T-helper 1 cell treated with Interleukin-12 subunit alpha and Interleukin-12 subunit beta and Interleukin-4 antibody, amounts not matched to agents 30 μg/mL and 1 μg/mL, for 36 hours (primary cell): Measurements from ENCODE around the gene LSAMP.

Experiments used
- H3K27ac Mint-ChIP-seq: one replicate; pipeline ENCODE4 v1.8.0; 2021; ENCODE audit warnings: mild to moderate bottlenecking, mixed read lengths
- H3K27me3 Mint-ChIP-seq: one replicate; pipeline ENCODE4 v1.8.0; 2021; ENCODE audit warnings: low read depth, mixed read lengths
- H3K36me3 Mint-ChIP-seq: one replicate; pipeline ENCODE4 v1.8.0; 2021; ENCODE audit warnings: low read depth, mixed read lengths
- H3K4me1 Mint-ChIP-seq: one replicate; pipeline ENCODE4 v1.8.0; 2021; ENCODE audit warnings: low read depth, mixed read lengths
- H3K4me3 Mint-ChIP-seq: one replicate; pipeline ENCODE4 v1.8.0; 2021; ENCODE audit warnings: mild to moderate bottlenecking, moderate library complexity, mixed read lengths
- H3K9me3 Mint-ChIP-seq: one replicate; pipeline ENCODE4 v1.8.0; 2021; ENCODE audit warnings: mixed read lengths

The LSAMP gene

DNA sequence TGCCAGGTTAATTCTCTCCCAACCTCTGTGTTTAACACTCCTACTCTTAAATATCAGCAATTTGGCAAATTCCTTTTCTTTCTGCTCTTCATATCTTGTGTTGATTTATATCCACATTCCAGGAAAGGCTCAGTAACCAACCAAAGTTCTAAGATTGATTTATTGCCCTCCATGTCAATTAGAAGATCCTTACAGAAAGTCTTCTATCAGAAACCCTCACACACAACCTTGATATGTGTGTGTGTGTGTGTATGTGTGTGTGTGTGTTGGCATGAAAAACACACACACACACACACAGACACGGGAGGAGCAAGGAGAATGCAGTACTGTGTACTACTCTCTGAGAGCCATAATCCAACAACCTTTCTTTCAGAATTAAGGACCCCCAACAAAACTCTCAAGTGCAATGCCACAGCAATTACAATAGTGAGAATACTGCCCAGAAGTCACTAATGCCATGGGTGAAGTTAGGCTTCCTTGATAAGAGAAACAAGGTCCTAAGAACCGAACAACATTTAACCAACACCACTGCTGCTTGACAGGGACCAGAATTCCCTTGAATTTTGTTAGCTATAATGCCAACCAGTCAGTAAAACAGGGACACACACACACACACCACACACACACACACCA is 1.1 kb downstream of the LSAMP start:
- Mint-ChIP-seq H3K27me3 (peaks cover 4% of the 10 kb centered on the region), H3K4me3 (no peak overlapping the region), H3K9me3 (no peaks in the 10 kb centered on the region), H3K36me3 (no peaks in the 10 kb centered on the region), H3K4me1 (no peaks in the 10 kb centered on the region), H3K27ac (no peak overlapping the region)

DNA sequence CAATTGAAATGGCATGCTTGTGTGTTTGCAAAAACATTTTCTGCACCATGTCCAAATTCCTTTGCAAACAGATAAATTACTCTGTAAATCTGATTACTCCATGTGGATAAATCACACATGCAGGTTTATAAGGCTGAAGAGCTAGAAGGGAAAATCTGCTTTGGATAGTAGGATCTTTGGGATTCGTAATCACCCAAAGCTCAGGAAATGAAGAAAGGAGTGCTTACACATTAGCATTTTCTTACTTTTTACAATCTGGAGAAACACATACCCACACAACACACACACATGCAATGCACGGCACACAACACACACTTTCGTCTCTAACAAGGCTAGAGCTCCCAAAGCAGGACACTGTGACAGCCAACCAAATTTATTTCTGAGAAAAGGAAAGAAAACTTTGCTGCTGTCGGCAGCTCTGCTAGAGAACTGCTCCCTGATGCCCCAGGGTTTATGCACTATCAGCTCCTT is 2.1 kb downstream of the LSAMP start:
- Mint-ChIP-seq H3K4me3 (no peak overlapping the region), H3K27ac (no peak overlapping the region), H3K27me3 (peaks cover 4% of the 10 kb centered on the region), H3K9me3 (no peaks in the 10 kb centered on the region), H3K36me3 (no peaks in the 10 kb centered on the region), H3K4me1 (no peaks in the 10 kb centered on the region)

DNA sequence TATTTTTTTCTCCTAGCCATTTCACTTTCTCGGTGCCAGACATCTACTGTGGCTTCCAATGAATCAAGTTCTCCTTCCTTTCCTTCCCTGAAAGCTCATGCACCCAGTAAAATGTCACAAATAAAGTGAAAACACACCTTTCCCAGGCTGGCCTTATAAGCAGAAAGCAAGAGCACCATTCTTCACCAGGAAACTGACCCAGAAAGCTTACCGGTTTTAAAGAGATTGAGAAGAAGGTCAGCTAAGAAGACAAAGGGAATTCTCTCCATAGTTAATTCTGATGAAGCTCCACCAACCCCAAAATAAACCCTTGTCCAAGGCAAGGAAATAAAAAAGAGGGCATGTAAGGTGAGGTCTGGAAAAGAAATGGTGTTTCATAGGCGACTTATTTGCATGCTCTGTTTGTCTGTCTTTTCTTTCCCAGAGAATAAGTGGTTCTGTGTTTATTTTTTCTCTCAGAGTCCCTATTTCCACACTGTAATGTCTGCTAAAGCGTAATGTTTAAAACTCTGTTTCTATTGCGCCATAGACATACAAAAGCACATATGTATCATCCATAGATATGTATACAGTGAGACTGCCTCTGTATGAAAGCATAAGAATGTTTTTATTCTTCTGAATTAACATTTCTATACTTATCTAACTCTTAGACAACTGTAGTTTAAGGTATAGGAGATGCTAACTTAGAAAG is 2.8 kb downstream of the LSAMP start:
- H3K9me3 Mint-ChIP-seq: no peaks in the 10 kb centered on the region
- H3K27ac Mint-ChIP-seq: no peak overlapping the region
- H3K4me3 Mint-ChIP-seq: no peak overlapping the region
- no peaks in the 10 kb centered on the region for H3K4me1 Mint-ChIP-seq
- H3K36me3 Mint-ChIP-seq: no peaks in the 10 kb centered on the region
- peaks cover 4% of the 10 kb centered on the region for H3K27me3 Mint-ChIP-seq

DNA sequence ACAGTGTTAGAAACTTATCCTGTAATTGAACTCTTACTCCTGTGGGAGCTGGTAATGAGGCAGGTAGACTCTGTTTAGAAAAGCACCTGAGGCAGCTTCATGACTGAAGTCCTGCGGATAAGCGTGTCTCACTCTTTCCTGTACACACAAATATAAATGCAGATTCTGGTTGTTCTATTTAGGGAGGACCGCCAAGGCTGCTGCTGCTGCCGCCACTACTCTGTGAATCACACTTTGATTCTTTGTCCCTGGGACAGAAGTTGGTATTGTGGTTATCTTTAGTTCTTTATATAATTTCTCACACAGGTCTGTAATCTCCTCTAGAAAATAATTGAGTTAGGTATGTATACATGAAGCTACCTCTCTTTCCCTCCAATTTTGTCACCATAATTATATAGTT is 3.6 kb downstream of the LSAMP start:
- H3K27me3 Mint-ChIP-seq: peaks cover 4% of the 10 kb centered on the region
- H3K4me1 Mint-ChIP-seq: no peaks in the 10 kb centered on the region
- H3K27ac Mint-ChIP-seq: no peak overlapping the region
- no peaks in the 10 kb centered on the region for H3K9me3 Mint-ChIP-seq
- no peaks in the 10 kb centered on the region for H3K36me3 Mint-ChIP-seq
- H3K4me3 Mint-ChIP-seq: no peak overlapping the region

DNA sequence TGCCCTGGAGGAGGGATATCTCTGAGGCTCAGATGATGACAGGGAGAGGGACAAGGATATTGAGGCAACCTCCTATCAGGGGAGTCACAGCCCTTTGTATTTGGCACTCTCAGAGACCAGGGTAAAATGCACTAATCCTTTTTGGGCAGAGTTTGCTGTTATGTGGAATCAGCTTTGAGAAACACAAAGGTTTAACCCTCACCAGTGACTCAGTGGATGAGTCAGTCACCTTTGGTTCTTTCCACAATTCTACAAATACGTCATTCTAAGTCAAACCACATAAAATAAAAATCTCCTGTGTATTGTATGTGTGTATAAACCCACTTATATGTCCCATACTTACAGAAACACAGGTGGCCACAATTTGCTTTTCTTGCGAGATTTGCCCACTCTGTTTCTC is 5.1 kb downstream of the LSAMP start:
- no peaks in the 10 kb centered on the region for H3K36me3 Mint-ChIP-seq
- H3K4me1 Mint-ChIP-seq: no peaks in the 10 kb centered on the region
- no peak overlapping the region for H3K27ac Mint-ChIP-seq
- no peak overlapping the region for H3K4me3 Mint-ChIP-seq
- H3K9me3 Mint-ChIP-seq: no peaks in the 10 kb centered on the region
- H3K27me3 Mint-ChIP-seq: peaks cover 3% of the 10 kb centered on the region

DNA sequence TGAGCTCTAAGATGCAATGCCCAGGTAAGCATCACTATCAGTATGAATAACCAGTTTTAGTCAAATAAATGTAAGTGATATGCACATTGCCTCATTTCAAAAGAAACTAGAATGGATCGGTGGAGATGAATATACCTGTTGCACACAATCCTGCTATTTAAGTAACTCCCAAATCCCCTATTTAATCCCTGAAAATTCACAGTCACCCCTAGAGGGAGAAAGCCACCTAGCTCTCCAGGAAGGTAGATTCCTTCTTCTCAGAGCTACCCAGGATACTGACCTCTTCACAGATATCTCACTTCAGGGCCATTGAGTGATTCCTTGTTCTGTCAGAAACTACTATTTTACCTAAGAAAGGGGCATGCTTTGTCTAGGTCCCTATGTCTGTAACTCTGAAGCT is 11.7 kb downstream of the LSAMP start:
- no peak overlapping the region for H3K4me3 Mint-ChIP-seq
- no peaks in the 10 kb centered on the region for H3K4me1 Mint-ChIP-seq
- H3K36me3 Mint-ChIP-seq: no peaks in the 10 kb centered on the region
- no peak overlapping the region for H3K27ac Mint-ChIP-seq
- no peaks in the 10 kb centered on the region for H3K9me3 Mint-ChIP-seq
- H3K27me3 Mint-ChIP-seq: no peaks in the 10 kb centered on the region

DNA sequence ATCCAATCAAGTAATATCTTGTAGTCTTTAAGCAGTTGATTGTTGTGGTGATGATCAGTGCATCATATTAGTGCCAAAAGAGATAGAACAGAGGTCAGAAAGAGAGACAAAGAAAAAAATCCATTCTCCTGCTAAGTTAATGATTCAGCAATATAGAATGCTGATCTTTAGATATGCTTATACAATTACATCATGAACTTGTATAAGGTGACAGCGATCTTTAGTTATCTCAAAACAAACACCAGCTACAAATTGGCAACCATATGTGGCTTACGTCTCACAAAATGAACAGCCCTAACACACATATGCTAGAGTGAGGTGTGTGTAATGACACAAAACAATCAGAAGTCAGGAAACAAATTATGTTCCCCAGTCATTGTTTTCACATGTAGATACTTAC is 12.5 kb downstream of the LSAMP start:
- H3K36me3 Mint-ChIP-seq: no peaks in the 10 kb centered on the region
- H3K27me3 Mint-ChIP-seq: no peaks in the 10 kb centered on the region
- H3K4me1 Mint-ChIP-seq: no peaks in the 10 kb centered on the region
- H3K27ac Mint-ChIP-seq: no peak overlapping the region
- H3K9me3 Mint-ChIP-seq: no peaks in the 10 kb centered on the region
- no peak overlapping the region for H3K4me3 Mint-ChIP-seq

DNA sequence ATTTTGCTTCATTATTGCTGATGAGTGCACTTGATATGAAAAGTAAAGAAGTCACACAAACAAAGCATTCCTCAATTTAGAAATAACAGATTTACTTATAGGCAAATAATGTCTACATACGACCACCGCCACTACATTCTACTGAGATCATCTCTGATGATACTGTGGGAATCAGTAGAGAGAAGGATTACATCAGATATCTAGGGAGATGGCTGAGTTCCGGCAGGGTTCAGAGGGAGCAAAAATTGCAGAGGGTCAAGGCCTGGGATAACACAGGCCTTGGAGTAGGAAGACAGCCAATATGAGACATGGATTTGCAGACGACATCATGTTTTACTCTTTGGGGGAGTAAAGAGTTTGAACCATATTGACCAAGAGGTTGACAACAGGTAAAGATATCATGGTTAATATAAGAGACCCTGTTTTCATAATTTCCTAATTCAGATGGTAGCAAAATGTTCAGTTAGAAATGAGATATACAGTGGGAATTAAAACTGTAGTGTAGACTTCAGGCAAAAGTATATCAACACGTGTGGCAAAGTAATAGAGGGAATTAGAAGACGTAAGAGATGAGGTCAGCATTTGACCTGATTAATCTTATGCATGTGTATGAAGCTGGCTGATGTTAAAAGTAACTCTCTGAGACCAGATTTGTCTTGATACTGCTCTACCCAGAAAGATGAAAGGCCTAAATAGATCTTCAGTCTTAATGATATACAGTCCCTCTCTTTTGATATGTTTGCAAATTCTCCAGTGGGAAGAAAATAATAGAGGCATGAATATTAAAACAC is 15.6 kb downstream of the LSAMP start:
- H3K27ac Mint-ChIP-seq: no peak overlapping the region
- peaks cover 4% of the 10 kb centered on the region for H3K9me3 Mint-ChIP-seq
- no peaks in the 10 kb centered on the region for H3K4me1 Mint-ChIP-seq
- no peak overlapping the region for H3K4me3 Mint-ChIP-seq
- no peaks in the 10 kb centered on the region for H3K36me3 Mint-ChIP-seq
- no peaks in the 10 kb centered on the region for H3K27me3 Mint-ChIP-seq

DNA sequence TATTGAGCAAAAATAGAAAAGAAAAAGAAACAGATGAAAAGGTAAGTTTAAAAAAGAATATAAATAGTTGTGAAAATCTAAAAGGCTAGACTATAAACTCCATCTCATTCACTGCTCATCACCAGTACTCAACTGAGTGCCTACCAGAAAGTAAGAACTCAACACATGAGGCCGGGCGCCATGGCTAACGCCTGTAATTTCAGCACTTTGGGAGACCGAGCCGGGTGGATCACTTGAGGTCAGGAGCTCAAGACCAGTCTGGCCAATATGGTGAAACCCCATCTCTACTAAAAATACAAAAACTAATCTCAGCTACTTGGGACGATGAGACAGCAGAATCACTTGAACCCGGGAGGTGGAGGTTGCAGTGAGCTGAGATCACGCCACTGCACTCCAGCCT is 19.3 kb downstream of the LSAMP start:
- Mint-ChIP-seq H3K27ac (no peak overlapping the region), H3K4me3 (no peak overlapping the region), H3K9me3 (peaks cover 4% of the 10 kb centered on the region)

DNA sequence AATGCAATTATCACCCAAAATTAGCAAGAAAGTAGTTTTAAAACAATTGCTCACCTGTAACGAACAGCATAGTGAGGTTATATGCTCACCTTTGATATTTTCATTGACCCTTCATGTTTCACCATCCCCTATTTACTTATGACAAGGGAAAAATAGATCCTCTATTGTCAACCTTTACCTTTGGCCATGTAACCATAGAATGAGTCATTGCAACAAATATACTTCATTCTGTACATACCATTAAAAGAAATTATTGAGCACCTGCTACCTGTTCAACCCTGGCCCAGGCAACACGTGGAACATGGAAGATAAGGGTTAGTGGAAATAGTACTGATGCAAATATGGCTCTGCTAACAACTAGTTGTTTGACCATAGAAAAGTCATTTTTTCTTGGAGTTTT is 20.2 kb downstream of the LSAMP start:
- no peak overlapping the region for H3K4me3 Mint-ChIP-seq
- no peak overlapping the region for H3K27ac Mint-ChIP-seq
- H3K36me3 Mint-ChIP-seq: no peaks in the 10 kb centered on the region
- peaks cover 4% of the 10 kb centered on the region for H3K9me3 Mint-ChIP-seq
- H3K4me1 Mint-ChIP-seq: no peaks in the 10 kb centered on the region
- H3K27me3 Mint-ChIP-seq: no peaks in the 10 kb centered on the region

More for the DNA sequence above, 19.3 kb downstream of the LSAMP start:
- Mint-ChIP-seq H3K4me1 (no peaks in the 10 kb centered on the region), H3K27me3 (no peaks in the 10 kb centered on the region), H3K36me3 (no peaks in the 10 kb centered on the region)

DNA sequence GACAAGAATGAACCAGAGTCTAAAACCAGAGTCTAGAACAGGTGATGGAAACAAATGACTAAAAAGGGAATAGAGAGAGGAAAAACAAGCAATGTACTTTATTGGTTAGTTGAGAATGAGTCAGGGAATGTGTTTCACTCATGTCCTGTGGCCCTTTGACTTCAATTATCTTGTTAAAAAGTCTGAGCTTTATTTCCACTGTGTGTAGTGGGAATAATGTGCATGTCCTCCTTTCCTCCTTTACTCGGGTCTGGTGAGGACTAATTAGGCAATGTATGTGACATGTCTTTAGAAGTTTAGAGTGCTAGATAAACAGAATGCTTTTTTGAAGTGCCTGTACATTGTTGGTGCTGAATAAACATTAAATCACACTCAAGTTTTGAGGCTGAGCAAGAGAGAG is 21.3 kb downstream of the LSAMP start:
- Mint-ChIP-seq H3K9me3 (peaks cover 4% of the 10 kb centered on the region), H3K4me1 (no peaks in the 10 kb centered on the region), H3K27ac (no peak overlapping the region), H3K36me3 (no peaks in the 10 kb centered on the region), H3K4me3 (no peak overlapping the region), H3K27me3 (no peaks in the 10 kb centered on the region)

DNA sequence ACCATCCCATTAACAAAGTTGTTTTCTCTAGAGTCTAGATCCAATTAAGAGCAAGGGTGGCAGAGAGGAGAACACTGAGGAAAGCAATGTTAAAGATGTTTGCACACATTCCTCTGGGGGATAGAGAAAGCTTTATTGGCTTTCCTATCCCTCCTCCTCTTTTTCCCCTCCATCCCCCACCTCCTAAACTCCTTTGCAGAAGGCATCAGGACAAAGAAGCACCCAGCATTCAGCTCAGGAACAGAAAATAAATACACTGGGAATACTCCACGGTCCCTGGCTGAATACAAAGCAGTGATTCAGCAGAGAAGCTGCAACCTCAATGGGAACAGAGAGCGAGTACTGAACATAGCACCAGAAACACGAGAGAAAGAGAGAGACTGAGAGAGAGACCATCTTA is 21.9 kb downstream of the LSAMP start:
- Mint-ChIP-seq H3K27ac (no peak overlapping the region), H3K36me3 (no peaks in the 10 kb centered on the region), H3K27me3 (no peaks in the 10 kb centered on the region), H3K9me3 (peaks cover 4% of the 10 kb centered on the region), H3K4me1 (no peaks in the 10 kb centered on the region), H3K4me3 (no peak overlapping the region)

DNA sequence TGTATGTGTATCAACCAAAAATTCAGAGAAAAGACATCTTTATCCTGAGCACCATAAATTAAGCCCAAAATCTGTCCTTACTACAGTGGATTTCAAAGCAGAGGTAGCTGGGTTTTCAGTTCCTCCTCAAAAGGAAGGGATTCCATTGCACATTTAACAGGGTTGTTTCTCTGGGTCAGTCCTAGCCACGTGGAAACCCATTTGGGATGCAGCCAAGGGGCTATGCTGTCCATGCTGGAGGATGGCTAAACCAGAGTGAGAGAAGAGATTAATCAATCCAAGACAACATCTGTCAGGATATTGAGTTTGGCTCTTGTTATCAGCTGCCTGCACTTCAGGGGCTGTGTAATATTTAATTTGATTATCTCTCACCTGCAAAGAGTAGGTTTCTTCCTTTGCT is 28.1 kb downstream of the LSAMP start:
- no peak overlapping the region for H3K4me3 Mint-ChIP-seq
- H3K27ac Mint-ChIP-seq: no peak overlapping the region
- no peaks in the 10 kb centered on the region for H3K4me1 Mint-ChIP-seq
- H3K9me3 Mint-ChIP-seq: no peaks in the 10 kb centered on the region
- H3K27me3 Mint-ChIP-seq: no peaks in the 10 kb centered on the region
- H3K36me3 Mint-ChIP-seq: no peaks in the 10 kb centered on the region

DNA sequence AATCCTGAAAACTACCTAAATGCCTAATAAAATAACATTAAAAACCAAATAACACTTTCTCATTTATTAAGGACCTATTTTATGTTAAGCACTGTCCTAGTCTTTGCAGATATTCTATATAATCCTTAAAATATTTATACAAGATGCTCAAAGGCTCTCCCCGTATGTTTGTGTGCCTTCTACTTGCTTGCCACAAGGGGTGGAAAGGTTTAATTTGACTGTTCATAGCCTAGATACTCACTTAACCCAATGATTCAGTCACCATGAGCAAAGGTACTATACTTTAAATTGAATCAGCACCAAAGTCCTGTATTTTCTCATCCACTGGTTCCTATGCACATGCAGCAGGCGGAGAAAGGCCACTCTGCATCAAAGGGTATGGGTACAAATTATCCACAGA is 32.0 kb downstream of the LSAMP start:
- Mint-ChIP-seq H3K4me3 (no peak overlapping the region), H3K4me1 (no peaks in the 10 kb centered on the region), H3K27ac (no peak overlapping the region), H3K27me3 (no peaks in the 10 kb centered on the region), H3K36me3 (no peaks in the 10 kb centered on the region), H3K9me3 (no peaks in the 10 kb centered on the region)

DNA sequence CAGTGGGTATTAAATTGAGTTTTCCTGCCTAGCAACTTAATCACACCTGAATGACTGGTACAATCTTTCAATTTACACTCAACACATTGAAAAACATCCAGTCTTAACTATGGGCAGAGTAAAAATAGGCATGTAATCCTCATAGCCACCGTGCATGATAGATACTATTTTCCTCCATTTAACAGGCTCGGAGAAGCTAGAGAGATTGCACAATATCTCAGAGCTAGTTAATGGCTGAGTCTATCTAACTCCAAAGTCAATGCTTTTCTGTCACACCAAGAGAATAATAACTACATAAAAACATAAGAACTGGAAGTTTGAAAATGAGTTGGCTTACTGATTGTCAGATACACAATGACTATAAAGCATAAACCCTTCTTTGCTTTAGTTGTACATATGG is 36.8 kb downstream of the LSAMP start:
- no peak overlapping the region for H3K27ac Mint-ChIP-seq
- H3K9me3 Mint-ChIP-seq: no peaks in the 10 kb centered on the region
- no peaks in the 10 kb centered on the region for H3K36me3 Mint-ChIP-seq
- no peaks in the 10 kb centered on the region for H3K27me3 Mint-ChIP-seq
- H3K4me1 Mint-ChIP-seq: no peaks in the 10 kb centered on the region
- H3K4me3 Mint-ChIP-seq: no peak overlapping the region
